Activated T-helper 1 cell treated with anti-CD3 and anti-CD28 coated beads, Interleukin-12 subunit alpha, Interleukin-12 subunit beta, Interleukin-2, Interleukin-4 antibody, amounts not matched to agents 30 ng/mL and 10 ng/mL and 1 ng/mL, durations not matched to agents 14 hours and 24 hours and 36 hours (primary cell): ENCODE measurements around the gene ARHGAP12. TPM values are rescaled to one million over a fixed set of nuclear protein-coding genes. Genes with fewer than 3 reads are reported as not detected.

ENCODE experiments used
- DNase-seq: peaks from one replicate; pipeline ENCODE4 v3.0.0; 2021; ENCODE audit warnings: low spot score
- H3K27ac Mint-ChIP-seq: one replicate; pipeline ENCODE4 v1.8.0; 2021; ENCODE audit warnings: mild to moderate bottlenecking, mixed read lengths
- H3K27me3 Mint-ChIP-seq: one replicate; pipeline ENCODE4 v1.8.0; 2022; ENCODE audit warnings: mild to moderate bottlenecking, moderate library complexity, mixed read lengths; ENCODE audit not compliant: insufficient read depth
- H3K36me3 Mint-ChIP-seq: one replicate; pipeline ENCODE4 v1.8.0; 2021; ENCODE audit warnings: low read depth, mixed read lengths
- H3K4me1 Mint-ChIP-seq: one replicate; pipeline ENCODE4 v1.8.0; 2021; ENCODE audit warnings: low read depth, mixed read lengths
- H3K4me3 Mint-ChIP-seq: one replicate; pipeline ENCODE4 v1.8.0; 2021; ENCODE audit warnings: mild to moderate bottlenecking, moderate library complexity, mixed read lengths
- H3K9me3 Mint-ChIP-seq: one replicate; pipeline ENCODE4 v1.8.0; 2021; ENCODE audit warnings: mixed read lengths
- intact Hi-C: fragments of 100-400 bp; cut with micrococcal nuclease; formaldehyde crosslinking; loops from one replicate; pipeline ENCODE4 v1.15.1; 2024
- total RNA-seq: library from RNA; stranded (reverse); gene quantifications from 2 replicates; pipeline ENCODE4 v1.2.3, GENCODE V29; 2022

ARHGAP12 gene
- total RNA-seq, 1 donor from 2014 or later, result 3.5 TPM

- no peaks in the 10 kb centered on the region for H3K9me3 Mint-ChIP-seq
- intact Hi-C loops, result no loop called here
- H3K27ac Mint-ChIP-seq, result peak overlapping the region; percentile 99
These were observed 169.4 kb downstream of the ARHGAP12 start for GRCh38 chr10:31759124-31759798.

GRCh38 chr10:31758495-31758894 is 170.1 kb downstream of the ARHGAP12 start:
- Mint-ChIP-seq H3K4me1 (peaks cover 28% of the 10 kb centered on the region), H3K36me3 (no peaks in the 10 kb centered on the region), H3K4me3 (peak overlapping the region; percentile 39), H3K9me3 (no peaks in the 10 kb centered on the region), H3K27me3 (no peaks in the 10 kb centered on the region), H3K27ac (no peak overlapping the region)
- DNase-seq, result no peak
- intact Hi-C loops, result no loop called here

More at GRCh38 chr10:31759124-31759798, 169.4 kb downstream of the ARHGAP12 start:
- Mint-ChIP-seq H3K36me3 (no peaks in the 10 kb centered on the region), H3K27me3 (peaks cover 5% of the 10 kb centered on the region), H3K4me3 (peak overlapping the region; percentile 90), H3K4me1 (peaks cover 28% of the 10 kb centered on the region)
- DNase-seq, result peak; percentile 21

- H3K4me3 Mint-ChIP-seq, result no peak overlapping the region
- no peaks in the 10 kb centered on the region for H3K27me3 Mint-ChIP-seq
- H3K9me3 Mint-ChIP-seq, result no peaks in the 10 kb centered on the region
- no peaks in the 10 kb centered on the region for H3K36me3 Mint-ChIP-seq
- intact Hi-C loops, result no loop called here
- DNase-seq, result no peak
- H3K27ac Mint-ChIP-seq, result no peak overlapping the region
- peaks cover 28% of the 10 kb centered on the region for H3K4me1 Mint-ChIP-seq
These were observed 170.8 kb downstream of the ARHGAP12 start for GRCh38 chr10:31757831-31758230.

GRCh38 chr10:31757386-31757791 is 171.2 kb downstream of the ARHGAP12 start:
- Mint-ChIP-seq H3K36me3 (no peaks in the 10 kb centered on the region), H3K4me3 (no peak overlapping the region), H3K9me3 (no peaks in the 10 kb centered on the region), H3K27me3 (no peaks in the 10 kb centered on the region), H3K4me1 (peaks cover 28% of the 10 kb centered on the region), H3K27ac (no peak overlapping the region)
- intact Hi-C loops, result no loop called here
- DNase-seq, result no peak

- DNase-seq, result no peak
- Mint-ChIP-seq H3K27me3 (no peaks in the 10 kb centered on the region), H3K36me3 (no peaks in the 10 kb centered on the region), H3K9me3 (no peaks in the 10 kb centered on the region), H3K4me3 (no peak overlapping the region), H3K27ac (no peak overlapping the region), H3K4me1 (peaks cover 31% of the 10 kb centered on the region)
- intact Hi-C loops, result no loop called here
These were observed 171.9 kb downstream of the ARHGAP12 start for GRCh38 chr10:31756729-31757110.

GRCh38 chr10:31756101-31756728 is 172.4 kb downstream of the ARHGAP12 start:
- H3K4me1 Mint-ChIP-seq, result peaks cover 35% of the 10 kb centered on the region
- H3K9me3 Mint-ChIP-seq, result no peaks in the 10 kb centered on the region
- no peaks in the 10 kb centered on the region for H3K27me3 Mint-ChIP-seq
- intact Hi-C loops, result no loop called here
- no peaks in the 10 kb centered on the region for H3K36me3 Mint-ChIP-seq
- H3K4me3 Mint-ChIP-seq, result no peak overlapping the region
- no peak overlapping the region for H3K27ac Mint-ChIP-seq
- DNase-seq, result no peak

Other genes starting within 250 kb of the ARHGAP12 start
- gene KIF5B, start 127.6 kb upstream of the ARHGAP12 start, total RNA-seq, result 80.7 and 83.4 TPM in 2 replicates